GM12878 (cell line): Measurements from ENCODE around the gene INPP4B.

ENCODE experiments used
- CTCF ChIP-seq, 3 experiments: IDR thresholded peaks in 2 of 3; conservative IDR thresholded peaks in 1 of 3; 2 replicates each; pipeline ENCODE4 v1.5.1; 2011; ENCODE audit warnings: low read depth in 3 of 3, low read length in 3 of 3, mild to moderate bottlenecking in 3 of 3, control low read depth in 2 of 3, moderate library complexity in 2 of 3, inconsistent platforms in 1 of 3, mixed read lengths in 1 of 3; ENCODE audit not compliant: control insufficient read depth in 2 of 3, insufficient read depth in 1 of 3; ENCODE audit errors: extremely low read depth in 1 of 3
- EP300 ChIP-seq, 2 experiments: fragments of 150-350 bp in 1 of 2; IDR thresholded peaks; 2 replicates each; pipeline ENCODE4 v1.6.1; 2011 to 2012; ENCODE audit warnings: low read depth in 2 of 2, low read length in 2 of 2, borderline replicate concordance in 1 of 2, improper control_type of control experiment in 1 of 2, inconsistent platforms in 1 of 2; ENCODE audit not compliant: control insufficient read depth in 1 of 2
- ESRRA ChIP-seq: IDR thresholded peaks from 2 replicates; pipeline ENCODE4 v1.6.1; 2012; ENCODE audit warnings: mild to moderate bottlenecking, low read length, improper control_type of control experiment
- EZH2 ChIP-seq: IDR thresholded peaks from 2 replicates; pipeline ENCODE4 v1.6.1; 2012; ENCODE audit warnings: low read depth, mild to moderate bottlenecking, control low read depth, inconsistent platforms, low read length, borderline replicate concordance; ENCODE audit not compliant: control insufficient read depth
- GABPA ChIP-seq: IDR thresholded peaks from 2 replicates; pipeline ENCODE4 v1.6.1; 2014; ENCODE audit warnings: antibody characterized with exemption, low read depth, mild to moderate bottlenecking, inconsistent platforms
- POLR2A ChIP-seq: IDR thresholded peaks from 2 replicates; pipeline ENCODE4 v1.6.1; 2011; ENCODE audit warnings: low read depth, mild to moderate bottlenecking, low read length
- REST ChIP-seq: IDR thresholded peaks from 2 replicates; pipeline ENCODE4 v1.6.1; 2012; ENCODE audit warnings: mild to moderate bottlenecking, low read depth, low read length
- SMC3 ChIP-seq: IDR thresholded peaks from 2 replicates; pipeline ENCODE4 v1.6.1; 2011; ENCODE audit warnings: low read length, improper control_type of control experiment, borderline replicate concordance
- TAF1 ChIP-seq: IDR thresholded peaks from 2 replicates; pipeline ENCODE4 v1.6.1; 2011; ENCODE audit warnings: mild to moderate bottlenecking, low read depth, low read length, borderline replicate concordance

- no peak for TF ChIP-seq EZH2
- no peak for TF ChIP-seq SMC3
- no peak for TF ChIP-seq GABPA
- no peak for TF ChIP-seq CTCF (IDR thresholded peaks at IDR 0.05 in 2 of 3, conservative IDR thresholded peaks at IDR 0.05 in 1 of 3; ENCODE audit: control insufficient read depth in 2 of 3, extremely low read depth in 1 of 3, insufficient read depth in 1 of 3, low read depth in 3 of 3, low read length in 3 of 3)
- no peak for TF ChIP-seq ESRRA
- no peak for TF ChIP-seq TAF1
- TF ChIP-seq REST, result no peak
- TF ChIP-seq EP300 (IDR thresholded peaks at IDR 0.05; ENCODE audit: borderline replicate concordance in 1 of 2, control insufficient read depth in 1 of 2, low read depth in 2 of 2, low read length in 2 of 2), result no peak
- no peak for TF ChIP-seq POLR2A
Measured at GRCh38 chr4:142292231-142292630, 553.9 kb downstream of the INPP4B start.
